HUDEP-2 (cell line): ENCODE data around the gene TOB2.
"Not testable (repeated sequence)": the region's sequence is repeated elsewhere in the genome, so short reads cannot be mapped to it uniquely, and the experiment has no call there.

Source experiments
- DNase-seq, 76 experiments: peaks; one replicate each; lab custom pipeline; 2025; ENCODE audit not compliant: unreplicated experiment in 76 of 76; lab: John Stamatoyannopoulos, UW

The TOB2 gene

DNA sequence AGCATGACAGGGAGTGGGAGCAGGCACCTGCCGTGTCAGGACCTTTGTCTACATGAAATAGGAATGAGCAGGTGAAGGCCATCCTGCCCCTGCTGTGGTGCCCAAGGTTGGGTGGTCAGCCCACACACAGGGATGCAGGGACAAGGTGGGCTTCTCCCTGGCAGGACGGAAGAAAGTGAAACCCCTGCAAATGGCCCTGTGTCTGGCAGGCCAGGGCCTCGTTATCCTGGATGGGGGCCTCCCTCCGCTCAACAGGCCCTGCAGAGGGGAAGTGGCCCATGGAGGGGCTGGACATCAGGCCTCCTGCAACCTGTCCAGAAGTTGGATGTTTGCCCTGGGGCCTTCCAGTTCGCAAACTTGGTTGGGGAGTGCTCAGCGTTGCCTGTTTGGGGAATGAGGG, 14.9 kb downstream of the TOB2 start:
- DNase-seq, result no peak

DNA sequence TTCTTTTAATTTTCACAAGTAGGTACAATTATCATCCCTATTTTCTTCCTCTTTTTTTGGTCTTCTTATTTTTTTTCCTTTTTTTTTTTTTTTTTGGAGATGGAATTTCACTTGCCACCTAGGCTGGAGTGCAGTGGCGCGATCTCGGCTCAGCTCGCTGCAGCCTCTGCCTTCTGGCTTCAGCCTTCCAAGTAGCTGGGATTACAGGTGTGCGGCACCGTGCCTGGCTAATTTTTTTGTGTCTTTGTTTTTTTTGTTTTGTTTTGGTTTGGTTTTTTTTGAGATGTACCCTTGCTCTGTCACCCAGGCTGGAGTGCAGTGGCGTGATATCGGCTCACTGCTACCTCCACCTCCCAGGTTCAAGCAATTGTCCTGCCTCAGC, 16.7 kb downstream of the TOB2 start:
- DNase-seq, result no peak

DNA sequence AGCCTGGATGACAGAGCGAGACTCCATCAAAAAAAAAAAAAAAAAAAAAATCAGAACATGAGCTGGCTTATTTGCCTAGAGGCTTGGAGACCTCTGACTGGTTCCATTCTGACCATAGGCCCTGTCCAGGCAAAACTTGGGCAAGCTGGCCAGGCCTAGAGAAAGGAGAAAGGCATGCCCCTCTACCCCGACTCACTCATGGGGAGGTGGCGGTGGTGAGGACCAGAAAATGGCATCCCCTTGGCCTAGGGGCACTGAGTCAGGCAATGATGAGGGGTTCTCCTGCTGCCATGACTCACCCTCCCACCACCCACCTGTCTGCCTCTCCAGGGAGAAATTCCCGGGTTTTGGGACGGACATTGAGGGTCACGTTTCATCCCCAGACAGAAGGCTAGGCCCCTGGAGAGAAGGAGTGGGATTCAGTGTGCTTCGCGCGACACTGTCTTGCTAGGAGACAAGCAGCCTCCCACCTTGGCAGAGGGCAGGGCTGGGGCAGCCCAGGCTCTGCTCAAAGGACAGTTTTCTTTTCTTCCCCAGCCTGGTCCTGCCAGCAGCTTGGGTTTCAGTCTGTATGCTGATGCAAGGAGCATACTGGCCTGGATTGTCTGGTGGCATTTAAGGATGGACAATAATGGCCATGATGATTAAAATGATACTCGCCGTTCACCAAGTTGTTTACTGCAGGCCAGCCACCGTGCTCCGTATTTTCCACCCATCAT, 17.2 kb downstream of the TOB2 start:
- DNase-seq, result no peak

DNA sequence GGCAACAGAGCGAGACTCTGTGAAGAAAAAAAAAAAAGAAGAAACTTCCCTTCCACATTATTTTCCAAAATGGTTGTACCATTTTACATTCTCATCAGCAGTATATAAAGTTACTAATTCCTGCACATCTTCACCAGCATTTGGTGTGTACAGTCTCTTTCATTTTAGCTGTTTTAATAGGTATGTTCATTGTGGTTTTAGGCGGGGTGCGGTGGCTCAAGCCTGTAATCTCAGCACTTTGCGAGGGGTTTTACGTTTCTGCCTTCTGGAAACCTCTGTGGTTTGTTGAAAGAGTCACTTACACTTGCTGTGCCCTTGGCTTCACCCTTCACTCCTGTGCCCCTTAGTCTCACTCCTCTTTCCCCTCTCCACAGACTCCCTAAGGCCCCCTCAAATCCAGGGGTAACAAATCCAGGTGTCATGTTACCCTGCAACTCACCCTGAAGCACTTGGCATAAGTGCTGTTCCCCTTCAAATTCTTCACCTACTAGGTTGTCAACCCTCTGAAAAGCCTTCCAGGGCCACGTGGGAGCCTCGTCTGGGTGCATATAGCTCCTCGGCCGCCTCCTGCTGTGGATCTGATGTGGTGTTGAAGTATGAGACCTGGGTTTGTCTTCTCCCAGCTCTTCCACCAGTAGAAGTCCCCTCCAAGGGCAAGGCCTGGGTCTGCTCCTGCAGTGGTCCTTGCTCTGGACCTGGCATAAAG, 20.8 kb downstream of the TOB2 start:
- DNase-seq, result no peak

DNA sequence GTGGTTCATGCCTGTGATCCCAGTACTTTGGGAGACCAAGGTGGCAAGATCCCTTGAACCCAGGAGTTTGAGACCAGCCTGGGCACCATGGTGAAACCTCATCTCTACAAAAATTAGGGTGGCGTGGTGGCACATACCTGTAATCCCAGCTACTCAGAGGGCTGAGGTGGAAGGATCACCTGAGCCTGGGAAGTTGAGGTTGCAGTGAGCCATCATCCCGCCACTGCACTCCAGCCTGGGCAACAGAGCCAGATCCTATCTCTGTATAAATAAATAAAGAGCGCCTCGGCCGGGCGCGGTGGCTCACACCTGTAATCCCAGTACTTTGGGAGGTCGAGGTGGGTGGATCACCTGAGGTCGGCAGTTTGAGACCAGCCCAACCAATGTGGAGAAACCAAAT, 27.9 kb downstream of the TOB2 start:
- no peak for DNase-seq

DNA sequence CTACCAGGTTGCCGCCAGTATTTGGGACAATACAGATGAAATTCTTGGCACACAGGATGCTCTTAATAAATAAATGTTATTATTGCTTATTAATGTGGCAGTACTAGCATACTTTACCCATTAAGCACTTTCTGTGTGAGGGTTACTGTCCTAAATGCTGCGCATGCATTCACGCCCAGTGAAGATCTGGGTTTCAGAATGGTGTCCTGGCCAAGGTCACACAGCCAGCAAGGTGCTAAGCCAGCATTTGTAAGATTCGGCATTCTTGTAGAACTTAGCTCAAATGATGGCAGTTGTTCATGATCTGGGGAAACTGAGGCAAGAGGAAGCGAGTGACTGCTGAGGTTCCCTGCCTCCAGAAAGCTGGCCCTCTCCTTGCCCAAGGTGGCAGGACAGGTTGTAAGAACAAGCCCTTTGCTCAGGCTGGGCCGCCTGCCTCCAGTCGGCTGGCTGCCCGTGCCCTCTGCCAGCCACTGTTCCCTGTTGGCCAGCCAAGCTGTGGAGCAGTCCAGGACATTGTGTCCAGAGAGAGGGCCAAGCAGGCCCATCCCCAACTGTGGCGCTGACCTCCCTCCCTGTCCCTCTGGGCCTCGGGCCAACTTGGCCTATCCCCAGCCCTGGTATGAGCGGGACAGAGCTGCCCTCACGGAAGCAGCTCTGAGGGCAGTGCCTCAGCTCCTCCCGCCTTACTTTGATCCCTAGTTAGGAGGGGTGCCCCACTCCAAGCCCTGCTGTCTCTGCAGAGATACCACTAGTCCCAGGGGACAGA, 28.8 kb downstream of the TOB2 start:
- peak in 15 of 76 experiments; percentile 2 to 31 (median 18) for DNase-seq

DNA sequence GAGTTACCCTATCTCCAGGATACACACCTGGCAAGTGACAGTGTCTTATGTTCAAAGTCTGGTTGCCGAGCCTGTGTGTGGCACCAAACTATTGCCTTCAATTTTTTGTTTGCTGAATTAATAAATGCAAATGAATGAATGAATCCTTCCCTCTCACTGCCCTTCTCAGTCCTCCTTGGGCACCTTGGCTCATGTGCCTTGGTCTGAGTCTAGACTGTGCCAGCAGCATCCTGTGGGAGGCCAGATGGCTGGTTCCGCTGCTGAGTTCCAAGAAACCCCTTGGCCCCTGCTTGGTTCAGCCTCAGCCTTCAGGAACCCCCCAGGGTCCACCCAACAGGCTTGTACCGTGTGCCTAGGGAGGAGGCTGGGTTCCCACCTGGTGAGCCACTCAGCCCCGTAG, 31.0 kb downstream of the TOB2 start:
- DNase-seq, result no peak

DNA sequence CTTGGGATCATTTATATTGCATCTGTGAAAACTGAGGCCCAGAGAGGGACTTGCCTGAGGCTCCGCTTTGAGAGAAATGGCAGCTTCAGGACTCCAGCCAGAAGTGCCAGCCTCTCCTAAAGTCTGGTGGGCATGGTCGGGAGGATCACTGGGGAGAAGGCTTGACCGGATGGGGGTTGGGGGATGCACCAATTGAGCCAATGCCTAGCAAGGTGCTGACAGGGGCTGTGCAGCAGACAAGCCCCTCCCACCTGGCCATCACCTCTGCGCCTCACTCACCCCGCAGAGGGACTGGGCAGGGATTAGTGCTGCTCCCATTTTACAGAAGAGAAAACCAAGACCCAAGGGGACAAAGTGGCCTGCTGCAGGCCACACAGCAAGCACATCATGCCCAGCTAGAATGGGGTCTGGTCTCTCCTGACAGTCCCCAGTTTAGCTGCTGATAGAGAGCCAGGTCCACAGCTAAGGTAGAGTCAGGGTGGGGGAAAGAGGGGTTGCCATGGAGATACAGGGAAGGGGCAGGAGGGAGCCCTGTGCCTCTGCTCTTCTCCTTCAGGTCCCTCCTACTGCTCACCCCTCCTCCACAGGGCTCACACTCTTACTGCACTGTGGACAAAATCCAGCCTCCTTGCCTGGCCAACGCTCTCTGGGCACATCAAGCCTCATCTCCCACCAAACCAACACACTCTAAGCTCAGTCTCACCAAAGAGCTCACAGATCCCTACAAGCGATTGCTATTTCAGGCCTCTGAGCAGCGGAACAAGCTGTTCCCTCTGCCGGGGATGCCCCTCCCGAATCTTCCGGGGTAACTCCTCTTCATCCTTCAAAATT, 35.4 kb downstream of the TOB2 start:
- DNase-seq, result peak in 1 of 76 experiments; percentile 3

DNA sequence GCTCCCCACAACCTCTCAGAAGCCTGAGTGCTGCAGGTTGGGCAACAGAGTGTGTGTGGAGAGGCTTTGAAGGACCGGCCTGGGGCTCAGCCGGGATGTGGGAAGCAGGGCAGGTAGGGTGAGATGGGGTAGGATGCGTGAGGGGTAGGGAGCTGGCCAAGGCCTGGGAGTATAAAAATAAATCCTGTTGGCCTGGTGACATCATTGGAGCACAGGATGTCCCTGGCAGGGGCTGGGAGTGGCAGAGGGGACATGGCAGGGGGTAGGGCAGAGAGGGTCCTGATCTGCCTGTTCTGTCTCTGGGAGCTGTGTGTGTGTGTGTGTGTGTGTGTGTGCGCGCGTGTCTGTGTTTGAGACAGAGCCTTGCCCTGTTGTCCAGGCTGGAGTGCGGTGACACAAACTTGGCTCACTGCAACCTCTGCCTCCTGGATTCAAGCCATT, 36.3 kb downstream of the TOB2 start:
- DNase-seq, result no peak

DNA sequence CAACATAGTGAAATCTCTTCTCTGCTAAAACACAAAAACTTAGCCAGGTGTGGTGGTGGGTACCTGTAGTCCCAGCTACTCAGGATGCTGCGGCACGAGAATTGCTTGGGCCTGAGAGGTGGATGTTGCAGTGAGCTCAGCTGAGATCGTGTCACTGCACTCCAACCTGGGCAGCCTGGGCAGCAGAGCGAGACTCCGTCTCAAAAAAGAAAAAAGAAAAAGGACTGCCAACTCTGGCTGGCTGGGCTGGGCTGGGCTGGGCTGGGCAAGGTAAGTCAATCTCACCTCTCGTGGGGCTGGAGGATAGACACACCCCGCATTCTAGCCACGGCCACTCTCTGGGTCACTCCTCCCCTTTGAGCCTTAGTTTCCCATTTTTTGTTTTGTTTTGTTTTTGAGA, 37.9 kb downstream of the TOB2 start:
- no peak for DNase-seq

DNA sequence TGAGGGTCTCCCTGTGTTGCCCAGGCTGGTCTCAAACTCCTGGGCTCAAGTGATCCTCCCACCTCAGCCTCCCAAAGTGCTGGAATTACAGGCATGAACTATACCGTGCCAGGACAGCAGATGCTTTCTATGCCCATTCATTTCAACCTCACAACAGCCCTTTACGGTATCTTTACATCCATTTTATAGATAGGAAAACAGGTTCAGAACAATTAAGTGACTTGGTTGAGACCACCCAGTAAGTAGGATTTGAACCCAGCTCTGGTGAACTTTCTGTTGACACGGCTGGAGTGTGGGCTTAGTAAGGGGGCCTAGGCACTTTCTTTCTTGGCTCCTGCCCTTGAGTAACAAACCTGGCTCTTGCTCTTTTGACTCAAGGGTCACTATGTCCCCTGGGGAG, 39.2 kb downstream of the TOB2 start:
- no peak for DNase-seq

DNA sequence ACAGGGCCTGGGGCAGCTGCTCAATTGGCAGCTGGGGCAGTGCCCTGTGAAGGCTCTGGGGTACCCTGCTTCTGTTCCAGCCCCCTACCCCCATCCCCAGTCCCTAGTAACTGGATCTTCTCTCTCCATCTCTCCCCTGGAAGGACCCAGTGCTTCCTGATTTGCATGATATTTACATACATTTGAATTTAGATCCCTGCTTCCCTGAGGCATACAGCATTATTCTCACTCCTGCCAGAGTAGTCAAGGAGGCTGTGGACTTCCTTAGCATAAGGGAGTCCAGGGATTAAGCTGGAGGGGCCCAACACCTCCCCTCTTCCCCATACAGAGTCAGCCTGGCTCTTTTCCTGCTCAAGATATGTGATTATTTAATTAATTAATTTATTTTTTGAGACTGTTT, 40.2 kb downstream of the TOB2 start:
- no peak for DNase-seq

DNA sequence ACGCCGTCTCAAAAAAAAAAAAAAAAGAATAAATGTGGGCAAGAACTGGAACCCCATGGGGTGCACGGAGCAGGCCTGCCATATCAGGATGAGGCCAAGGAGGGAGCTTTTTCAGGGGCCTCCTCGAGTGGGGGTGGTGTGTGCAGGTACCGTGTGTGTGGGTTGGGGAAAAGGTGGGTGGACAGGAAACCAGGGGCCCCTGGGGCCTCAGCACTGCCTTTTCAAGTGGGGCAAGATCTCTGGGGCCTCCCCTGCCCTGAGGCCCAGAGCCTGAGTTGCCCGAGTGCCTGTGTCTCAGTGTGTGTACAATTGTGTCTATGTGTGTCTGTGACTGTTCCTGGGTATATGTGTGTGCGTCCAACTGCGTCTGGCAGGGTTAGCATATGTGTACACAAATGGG, 41.0 kb downstream of the TOB2 start:
- DNase-seq, result no peak

DNA sequence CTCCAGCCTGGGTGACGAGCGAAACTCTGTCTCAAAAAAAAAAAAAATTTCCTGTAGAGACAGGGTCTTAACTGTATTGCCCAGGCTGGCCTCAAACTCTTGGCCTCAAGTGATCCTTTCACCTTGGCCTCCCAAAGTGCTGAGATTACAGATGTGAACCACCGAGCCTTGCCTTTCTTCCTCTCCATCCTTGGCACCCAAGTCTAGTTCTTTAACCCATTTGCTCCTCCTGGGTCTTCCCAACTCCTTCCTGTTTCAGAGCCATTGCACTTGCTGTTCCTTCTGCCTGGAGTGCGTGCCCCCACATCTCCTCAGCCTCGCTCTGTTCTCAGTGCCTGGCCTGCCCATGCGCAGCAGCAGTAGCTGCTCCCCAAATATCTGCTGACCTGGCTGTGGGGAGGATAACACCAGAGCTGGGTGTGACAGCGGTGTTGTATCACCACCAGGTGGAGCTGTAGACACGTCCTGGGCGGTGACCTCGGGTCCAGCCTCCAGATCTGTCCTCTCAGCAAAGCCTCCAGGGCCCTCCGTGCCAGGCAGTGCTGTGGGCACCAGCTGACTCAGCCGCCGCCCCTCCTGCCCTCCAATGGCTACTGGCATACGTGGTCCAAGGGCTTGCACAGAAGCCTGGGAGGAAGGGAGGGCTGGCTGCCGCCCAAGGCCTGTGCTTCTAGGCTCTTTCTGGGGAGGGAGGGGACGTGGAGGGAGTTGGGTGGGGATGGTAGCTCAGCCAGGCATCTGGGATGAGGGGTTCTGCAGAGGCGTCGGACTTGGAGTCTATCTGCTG, 42.9 kb downstream of the TOB2 start:
- peak in 73 of 76 experiments; percentile 41 to 91 (median 77) for DNase-seq

DNA sequence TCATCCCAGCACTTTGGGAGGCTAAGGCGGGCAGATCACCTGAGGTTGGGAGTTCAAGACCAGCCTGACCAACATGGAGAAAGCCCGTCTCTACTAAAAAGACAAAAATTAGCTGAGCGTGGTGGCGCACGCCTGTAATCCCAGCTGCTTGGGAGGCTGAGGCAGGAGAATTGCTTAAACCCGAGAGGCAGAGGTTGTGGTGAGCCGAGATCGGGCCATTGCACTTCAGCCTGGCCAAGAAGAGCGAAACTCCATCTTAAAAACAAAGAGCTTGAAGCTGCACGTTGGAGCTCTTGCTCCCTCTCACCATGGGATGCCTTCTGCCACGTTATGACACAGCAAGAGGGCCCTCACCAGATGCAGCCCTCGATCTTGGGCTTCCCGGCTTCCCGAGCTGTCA, 43.8 kb downstream of the TOB2 start:
- DNase-seq, result not testable (repeated sequence)

DNA sequence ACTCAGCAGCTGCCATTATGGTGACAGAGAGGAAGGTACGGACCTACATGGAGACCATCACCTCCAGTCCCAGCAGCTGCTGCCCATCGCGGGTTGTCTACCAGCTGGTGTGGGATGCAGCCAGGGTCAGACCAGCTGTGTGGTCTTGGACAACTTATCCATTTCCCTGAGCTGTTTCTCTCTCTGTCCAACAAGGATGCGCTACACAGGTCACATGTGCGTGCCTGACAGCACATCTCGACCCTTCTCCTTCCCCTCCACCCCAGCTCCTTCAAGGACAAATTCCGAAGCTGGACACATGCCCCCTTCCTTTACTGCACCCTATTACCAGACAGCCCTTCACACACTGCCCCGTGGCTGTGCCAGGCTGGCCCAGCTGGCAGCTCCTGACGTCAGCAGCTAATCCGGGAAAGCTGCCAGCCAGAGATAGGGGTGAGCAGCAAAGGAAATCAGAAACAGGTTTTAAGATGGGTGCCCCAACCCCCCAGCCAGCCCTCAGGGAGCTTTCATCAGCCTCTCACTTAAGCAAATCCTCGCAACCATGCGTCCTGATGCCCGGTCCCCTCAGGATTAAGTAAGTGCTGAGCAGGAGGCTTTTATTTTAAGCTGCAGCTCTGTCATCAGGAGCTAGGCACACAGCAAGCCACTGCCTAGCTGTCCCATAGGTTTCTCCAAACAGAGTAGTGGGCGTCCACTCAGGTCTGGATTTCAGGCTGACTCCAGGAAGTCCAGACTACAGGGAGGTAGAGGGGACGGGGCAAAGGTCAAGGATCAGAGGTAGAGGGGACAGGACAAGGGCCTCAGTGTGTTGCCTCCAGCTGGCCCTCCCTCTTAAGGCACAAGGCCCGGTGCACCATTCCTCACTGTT, 44.6 kb downstream of the TOB2 start:
- peak in 52 of 76 experiments; percentile 5 to 70 (median 42) for DNase-seq

DNA sequence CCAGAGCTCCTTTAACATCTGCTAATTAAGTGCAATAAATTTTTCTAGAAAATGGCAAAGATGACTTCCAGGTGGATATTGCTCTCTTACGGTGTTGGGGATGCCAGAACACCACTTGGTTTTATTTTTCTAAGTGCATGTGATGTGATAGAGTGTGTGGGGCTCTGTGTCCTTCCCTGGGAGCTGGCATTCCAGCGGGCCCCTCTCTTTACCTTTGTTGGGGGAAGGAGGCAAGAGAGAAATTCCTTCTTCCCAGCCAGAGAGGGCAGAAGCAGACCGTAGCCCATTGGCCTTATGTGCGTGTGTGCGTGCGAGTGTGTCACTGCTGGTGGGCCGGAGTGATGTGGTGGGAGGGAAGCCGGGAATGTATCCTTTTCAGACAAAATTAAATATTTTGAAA, 47.7 kb downstream of the TOB2 start:
- DNase-seq, result no peak

DNA sequence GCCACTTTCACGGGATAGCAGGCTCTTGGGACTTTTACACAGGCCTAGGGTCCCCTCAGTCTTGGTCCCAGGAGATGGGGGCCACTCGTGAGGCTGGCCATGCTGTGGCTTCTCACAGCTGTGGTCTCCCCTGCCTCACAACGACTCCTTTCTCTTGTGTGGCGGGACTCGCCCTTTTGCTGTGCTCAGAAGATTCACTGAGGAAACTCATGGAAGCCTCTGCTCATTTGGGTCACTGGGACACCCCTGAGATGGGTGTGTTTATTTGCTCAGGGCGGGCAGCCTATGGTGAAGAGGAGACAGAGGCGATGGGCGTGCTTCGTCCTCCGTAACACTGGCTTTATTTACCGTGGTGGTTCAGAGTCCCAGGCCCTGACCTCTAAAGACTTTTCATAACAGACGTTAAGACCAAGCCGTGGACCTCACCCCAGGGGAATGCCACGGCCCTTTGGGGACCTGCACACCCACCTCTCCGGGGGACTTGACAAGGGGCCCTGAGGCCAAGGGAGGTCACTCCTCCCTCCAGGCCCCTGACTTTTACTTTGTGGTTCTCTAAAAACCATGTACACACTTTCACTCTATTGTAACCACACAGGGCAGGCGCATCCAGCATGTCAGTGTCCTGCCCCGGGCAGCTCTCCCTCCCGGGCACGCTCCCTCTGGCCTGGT, 49.3 kb downstream of the TOB2 start:
- no peak for DNase-seq
